LNCaP clone FGC (cell line): ENCODE data around the gene DNAJC11.
"Not testable (repeated sequence)": the region's sequence is repeated elsewhere in the genome, so short reads cannot be mapped to it uniquely, and the experiment has no call there.

ENCODE experiments used
- DNase-seq: peaks from one replicate; pipeline ENCODE4 v3.0.0-alpha.2; 2011; ENCODE audit warnings: low read depth
- H3K4me3 ChIP-seq: 2 replicates; pipeline ENCODE4 v1.5.1; 2011; ENCODE audit warnings: mild to moderate bottlenecking, low read depth, low read length, control low read depth
- CTCF ChIP-seq: IDR thresholded peaks from 2 replicates; pipeline ENCODE4 v1.5.1; 2012; ENCODE audit warnings: mild to moderate bottlenecking; ENCODE audit not compliant: control insufficient read depth, insufficient read depth; ENCODE audit errors: extremely low read depth

Gene DNAJC11

GRCh38 chr1:6724517-6725141, 23.0 kb upstream of the DNAJC11 start:
- TF ChIP-seq CTCF, result no peak
- no peak overlapping the region for H3K4me3 ChIP-seq
- DNase-seq, result no peak

- H3K4me3 ChIP-seq, result no peak overlapping the region
- TF ChIP-seq CTCF, result no peak
- no peak for DNase-seq
Measured at GRCh38 chr1:6723621-6724428, 22.2 kb upstream of the DNAJC11 start.

GRCh38 chr1:6711174-6711573, 9.6 kb upstream of the DNAJC11 start:
- TF ChIP-seq CTCF, result no peak
- no peak for DNase-seq
- H3K4me3 ChIP-seq, result no peak overlapping the region

- no peak overlapping the region for H3K4me3 ChIP-seq
- TF ChIP-seq CTCF, result no peak
- no peak for DNase-seq
Measured at GRCh38 chr1:6704746-6705145, 3.1 kb upstream of the DNAJC11 start.

GRCh38 chr1:6703016-6703415, 1.4 kb upstream of the DNAJC11 start:
- DNase-seq, result no peak
- no peak for TF ChIP-seq CTCF

DNA sequence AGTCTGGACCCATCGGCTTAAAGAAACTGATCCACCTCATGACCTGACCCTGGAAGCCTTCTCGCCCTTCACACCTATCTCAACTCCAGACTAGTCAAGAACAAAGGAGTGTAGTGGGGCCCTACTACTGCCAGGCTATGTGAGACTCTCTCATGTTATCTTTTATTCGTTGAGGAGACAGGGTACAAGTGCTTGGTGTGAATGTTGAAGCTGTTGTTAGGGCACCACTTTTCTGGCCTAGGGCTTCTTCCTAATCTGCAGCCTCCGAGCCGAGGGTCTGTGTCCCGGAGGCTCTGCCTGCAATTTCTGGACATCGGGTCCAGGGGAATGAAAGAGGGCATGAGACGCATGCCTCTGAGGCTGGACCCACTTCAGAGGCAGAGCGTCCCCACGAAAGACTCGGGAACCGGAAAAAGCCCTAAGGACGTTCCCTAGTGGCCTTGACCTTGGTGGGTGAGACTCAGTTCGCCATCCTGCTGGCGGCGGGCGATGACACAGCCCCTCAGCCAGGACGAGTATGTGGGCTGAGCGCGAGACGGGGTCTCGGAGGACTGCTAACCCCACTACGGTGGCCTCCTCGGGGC, 671 bp downstream of the DNAJC11 start:
- peak overlapping the region; percentile 100 for H3K4me3 ChIP-seq
- no peak for TF ChIP-seq CTCF
- no peak for DNase-seq

More at GRCh38 chr1:6703016-6703415, 1.4 kb upstream of the DNAJC11 start:
- H3K4me3 ChIP-seq, result no peak overlapping the region

DNA sequence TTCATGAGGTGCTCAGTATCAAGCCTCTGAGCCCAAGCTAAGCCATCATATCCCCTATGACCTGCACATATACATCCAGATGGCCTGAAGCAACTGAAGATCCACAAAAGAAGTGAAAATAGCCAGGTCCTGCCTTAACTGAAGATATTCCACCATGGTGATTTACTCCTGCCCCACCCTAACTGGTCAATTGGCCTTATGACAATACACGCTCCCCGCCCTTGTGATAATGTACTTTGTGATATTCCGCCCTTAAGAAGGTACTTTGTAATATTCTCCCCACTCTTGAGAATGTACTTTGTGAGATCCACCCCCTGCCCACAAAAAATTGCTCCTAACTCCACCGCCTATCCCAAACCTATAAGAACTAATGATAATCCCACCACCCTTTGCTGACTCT, 1.7 kb downstream of the DNAJC11 start:
- H3K4me3 ChIP-seq, result peak overlapping the region; percentile 100

More for the DNA sequence above, 1.7 kb downstream of the DNAJC11 start:
- DNase-seq, result not testable (repeated sequence)
